COLO668 (cell line): ENCODE measurements around the gene PGM2.

ENCODE experiments used
- DNase-seq: peaks from one replicate; lab custom pipeline; 2025; ENCODE audit not compliant: unreplicated experiment; lab: John Stamatoyannopoulos, UW

Gene PGM2

GRCh38 chr4:37860266-37860665, 33.8 kb downstream of the PGM2 start:
- DNase-seq, result no peak

GRCh38 chr4:37862961-37863360, 36.5 kb downstream of the PGM2 start:
- no peak for DNase-seq

GRCh38 chr4:37864786-37865185, 38.3 kb downstream of the PGM2 start:
- DNase-seq, result no peak

GRCh38 chr4:37865450-37865849, 39.0 kb downstream of the PGM2 start:
- DNase-seq, result no peak

DNA sequence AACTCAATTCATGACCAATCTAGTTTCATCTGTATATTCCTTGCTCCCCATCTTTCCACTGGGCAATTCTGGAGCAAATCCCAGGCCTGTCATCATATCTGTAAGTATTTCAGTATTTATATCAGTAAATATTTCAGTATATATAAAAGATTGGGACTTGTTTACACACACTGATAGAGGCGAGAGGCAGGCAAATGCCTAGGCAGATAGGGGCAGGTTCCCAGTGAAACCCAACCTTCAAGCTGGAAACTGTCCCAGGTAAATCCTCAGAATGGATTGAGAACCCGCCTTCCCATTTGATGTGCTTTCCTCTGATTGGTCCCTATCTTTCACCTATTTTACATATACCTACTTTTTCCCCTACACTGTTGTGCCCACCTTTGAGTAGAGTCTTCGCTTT, 40.6 kb downstream of the PGM2 start:
- no peak for DNase-seq

- DNase-seq, result no peak
Measured at GRCh38 chr4:37868238-37868637, 41.8 kb downstream of the PGM2 start.

DNA sequence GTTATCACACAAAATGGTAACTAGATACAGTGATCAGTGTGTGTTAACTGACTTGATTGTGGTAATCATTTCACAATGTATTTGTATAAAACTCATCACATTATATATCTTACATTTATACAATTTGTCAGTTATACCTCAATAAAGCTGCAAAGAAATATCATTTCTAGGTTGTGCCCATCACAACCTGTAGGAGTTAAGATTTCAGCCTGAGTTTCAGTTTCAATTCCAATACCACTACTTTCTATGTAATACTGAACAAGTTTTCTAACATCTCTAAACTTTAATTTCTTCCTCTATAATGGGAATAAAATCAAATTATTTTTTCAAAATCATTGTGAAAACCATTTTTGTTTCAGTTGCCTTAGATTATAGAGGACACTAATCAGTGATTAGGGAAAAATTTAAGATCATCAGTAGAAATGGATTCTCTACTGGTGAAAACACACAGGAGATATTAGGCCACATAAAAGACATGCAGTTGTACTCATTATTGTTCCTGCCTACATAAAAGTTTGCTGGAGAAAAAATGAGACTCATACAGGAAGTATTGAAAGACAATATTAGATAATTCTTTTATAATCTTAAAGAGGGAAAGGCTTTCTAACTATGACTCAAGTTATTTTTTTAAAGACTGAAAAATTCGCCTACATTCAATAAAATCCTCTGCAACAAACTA, 46.0 kb downstream of the PGM2 start:
- no peak for DNase-seq

DNA sequence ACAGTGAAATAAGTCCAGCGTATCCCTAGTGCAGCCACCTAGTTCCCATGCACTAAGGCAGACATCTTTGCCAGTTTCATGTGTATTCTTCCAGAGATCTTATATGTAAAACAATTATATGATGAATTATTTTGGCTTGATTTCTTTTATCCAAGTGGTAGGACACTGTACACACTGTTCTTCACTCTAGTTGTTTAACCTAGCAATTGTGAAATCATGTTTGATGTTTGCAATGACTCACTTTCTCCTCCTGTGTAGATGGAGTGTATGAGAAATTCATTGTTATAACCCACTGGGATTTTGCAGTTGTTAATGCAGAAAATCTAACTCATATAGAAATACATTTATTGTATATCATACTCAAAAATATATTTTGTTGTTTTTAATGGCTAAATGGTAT, 46.9 kb downstream of the PGM2 start:
- DNase-seq, result no peak

DNA sequence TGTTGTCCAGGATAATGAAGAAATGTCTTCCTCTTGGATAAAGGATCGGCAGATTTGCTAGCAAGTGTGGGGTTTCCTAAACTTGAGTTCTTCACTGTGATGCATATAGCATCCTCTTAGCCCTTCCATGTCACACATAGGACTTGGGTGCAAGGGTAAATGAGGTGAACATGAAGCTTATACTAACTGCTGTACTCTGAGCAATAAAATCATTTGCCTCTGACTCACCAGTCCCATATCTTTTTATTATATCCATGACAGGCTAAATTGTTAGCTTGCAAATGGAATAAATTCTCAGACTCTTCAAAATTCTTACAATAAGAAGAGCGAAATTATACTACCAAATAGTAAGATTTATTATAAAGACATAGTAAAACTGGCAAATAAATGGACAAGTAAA, 49.7 kb downstream of the PGM2 start:
- DNase-seq, result no peak

DNA sequence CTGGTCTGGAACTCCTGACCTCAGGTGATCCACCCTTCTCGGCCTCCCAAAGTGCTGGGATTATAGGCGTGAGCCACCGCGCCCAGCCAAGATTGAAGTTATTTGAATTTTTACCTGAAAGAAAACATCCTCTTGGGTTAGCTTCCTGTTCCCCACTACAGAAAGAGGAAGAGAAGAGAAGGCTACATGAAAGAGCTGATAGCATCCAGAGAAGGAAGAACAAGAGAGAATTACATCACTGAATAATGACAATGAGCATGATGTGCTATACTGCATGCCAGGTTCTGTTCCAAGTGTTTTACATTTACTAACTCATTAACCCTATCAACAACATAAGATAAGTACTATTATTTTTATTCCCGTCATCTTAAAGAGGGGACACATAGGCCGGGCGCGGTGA, 52.9 kb downstream of the PGM2 start:
- DNase-seq, result no peak

DNA sequence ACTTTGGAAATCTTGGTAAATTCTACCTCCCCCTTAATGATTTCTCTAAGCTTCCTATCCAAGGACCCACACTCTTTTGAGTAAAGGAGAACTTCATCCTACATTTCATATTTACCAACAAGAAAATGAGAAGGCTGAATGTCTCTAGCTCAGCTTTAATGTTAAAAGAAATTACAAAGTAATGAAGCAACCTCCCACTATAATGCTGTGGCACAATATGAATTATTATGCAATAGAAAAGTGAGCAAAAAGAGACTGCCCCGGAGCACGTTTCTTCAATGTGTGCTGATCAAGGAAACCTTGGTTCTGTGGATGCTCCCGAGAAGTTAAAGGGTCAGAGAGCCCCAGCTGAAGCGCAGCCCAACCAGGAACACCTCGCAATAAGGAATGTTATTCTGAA, 55.3 kb downstream of the PGM2 start:
- no peak for DNase-seq

DNA sequence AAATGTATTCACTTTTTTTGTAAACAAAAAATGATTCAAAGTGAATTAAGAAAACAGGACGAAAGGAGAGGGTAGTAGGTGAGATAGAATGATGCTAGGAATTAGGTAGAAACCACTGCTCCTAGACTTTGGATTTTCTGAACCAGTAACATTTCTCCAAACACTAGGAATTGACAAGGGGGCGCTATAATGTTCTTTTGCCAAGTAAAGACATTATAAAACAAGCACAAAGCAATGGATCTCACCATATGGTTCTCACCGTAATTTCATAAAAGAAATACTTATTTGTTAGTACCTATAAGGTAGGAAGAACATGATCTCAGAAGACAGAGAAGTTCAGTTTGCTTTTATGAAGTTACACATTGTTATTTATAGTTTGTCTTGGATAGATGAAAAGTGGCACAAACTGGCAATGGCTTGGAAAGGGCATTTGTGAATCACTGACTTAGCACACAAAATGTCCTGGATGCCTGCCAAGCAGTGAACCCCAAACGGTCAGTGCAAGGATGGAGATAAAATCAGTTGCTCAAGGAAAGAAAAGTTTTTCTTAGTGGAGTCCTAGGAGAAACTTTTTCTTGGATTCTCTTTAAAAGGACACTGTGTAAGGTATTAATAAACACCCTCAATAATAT, 56.3 kb downstream of the PGM2 start:
- no peak for DNase-seq

DNA sequence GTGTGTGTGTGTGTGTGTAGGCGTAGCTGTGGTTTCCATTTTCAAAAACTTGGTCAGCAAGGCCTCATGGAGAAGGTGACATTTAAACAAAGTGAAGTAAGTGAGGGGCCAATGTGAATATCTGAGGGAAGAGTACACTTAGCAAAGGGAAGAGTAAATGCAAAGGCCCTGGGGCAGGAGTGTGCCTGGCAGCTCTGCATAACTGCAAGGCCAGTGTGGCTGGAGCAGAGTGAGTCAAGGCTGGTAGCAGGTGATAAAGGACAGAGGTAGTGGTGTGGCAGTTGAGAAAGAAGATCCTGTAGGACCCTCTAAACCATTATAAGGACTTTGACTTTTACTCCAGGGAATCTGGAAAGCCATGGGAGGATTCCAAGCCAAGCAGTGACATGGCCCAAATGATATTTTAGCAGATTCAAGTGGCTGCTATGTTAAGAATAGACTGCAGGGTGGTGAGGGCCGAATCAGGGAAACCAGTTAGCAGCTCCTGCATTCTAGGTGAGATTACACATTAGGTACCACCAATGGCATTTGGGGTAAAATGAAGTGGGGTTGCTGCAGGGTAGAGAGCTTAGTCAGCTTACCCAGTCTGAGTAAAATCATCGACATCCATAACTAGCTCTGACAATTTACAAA, 58.5 kb downstream of the PGM2 start:
- DNase-seq, result no peak

GRCh38 chr4:37885496-37885895, 59.0 kb downstream of the PGM2 start:
- DNase-seq, result no peak

DNA sequence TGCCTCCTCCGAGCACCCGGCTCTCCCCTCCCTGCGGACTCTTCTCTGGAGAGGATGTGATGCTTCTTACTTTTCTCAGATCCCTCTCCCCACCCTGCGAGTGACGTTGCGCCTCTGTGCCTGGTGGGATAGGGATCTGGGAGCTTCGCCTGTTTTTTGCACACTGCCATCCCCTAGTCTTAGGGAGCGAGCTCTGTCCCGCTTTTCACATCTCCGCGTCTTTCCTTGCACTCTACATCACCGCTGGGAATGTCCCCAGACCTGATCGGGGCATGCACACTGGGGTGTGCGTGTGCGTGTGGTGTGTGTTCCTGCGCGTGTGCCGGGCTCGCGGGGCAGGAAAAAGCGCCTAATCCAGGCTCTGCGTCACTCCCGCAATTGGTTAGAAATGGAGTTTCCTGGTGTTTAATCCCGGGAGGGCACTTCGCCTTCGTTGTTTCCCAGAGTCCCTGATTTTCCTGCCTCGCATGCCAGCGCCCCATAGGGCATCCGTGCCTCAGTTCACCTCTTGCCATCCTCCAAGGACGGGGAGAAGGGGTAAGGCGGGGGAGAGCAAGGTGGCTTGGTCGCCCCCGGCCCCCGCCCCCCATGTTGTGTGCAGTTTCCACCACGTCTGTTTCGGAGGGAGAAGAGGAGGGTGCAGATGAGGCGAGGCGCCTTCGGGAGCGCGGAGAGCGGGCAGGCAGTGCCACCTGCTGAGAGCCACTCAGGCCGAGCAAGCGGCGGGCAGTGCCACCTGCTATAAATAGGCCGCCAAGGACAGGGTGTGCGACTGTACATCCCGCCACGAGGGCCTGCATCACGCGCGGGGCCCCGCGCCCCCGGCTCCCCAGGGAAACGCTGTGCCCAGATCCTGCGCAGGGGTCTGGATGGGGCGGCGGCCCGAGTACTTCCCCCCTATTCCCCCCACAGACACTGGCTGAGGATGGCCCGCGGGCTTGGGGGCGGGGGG, 63.6 kb downstream of the PGM2 start:
- DNase-seq, result peak; percentile 82

DNA sequence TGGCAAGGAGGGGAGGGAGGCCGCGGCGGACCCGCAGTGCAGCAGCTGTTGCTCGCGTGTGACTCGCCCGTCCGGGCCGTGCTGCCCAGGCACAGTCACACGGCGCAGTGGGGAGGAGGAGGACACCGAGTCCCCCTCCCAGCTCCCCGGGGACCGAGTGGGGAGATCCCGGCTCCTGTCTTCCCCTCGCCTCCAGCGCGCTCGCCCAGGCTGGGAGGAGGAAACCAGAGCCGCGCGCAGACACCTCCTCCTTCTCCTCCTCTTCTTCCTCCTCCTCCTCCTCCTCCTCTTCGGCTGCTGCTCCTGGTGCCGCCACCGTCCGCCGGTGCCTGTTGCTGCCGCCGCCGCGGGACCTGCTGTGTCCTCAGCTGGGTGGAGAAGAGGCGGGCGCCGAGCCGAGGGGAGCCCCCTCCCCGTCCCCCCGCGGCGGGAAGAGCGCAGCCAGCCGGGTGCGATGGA, 64.3 kb downstream of the PGM2 start, which contains the start of gene TBC1D1:
Gene TBC1D1 (plus strand): TSS at position 284 of the 459 bp plus-strand sequence. CDS start 11,012 bp downstream, outside the sequence.
- DNase-seq, result peak; percentile 78

DNA sequence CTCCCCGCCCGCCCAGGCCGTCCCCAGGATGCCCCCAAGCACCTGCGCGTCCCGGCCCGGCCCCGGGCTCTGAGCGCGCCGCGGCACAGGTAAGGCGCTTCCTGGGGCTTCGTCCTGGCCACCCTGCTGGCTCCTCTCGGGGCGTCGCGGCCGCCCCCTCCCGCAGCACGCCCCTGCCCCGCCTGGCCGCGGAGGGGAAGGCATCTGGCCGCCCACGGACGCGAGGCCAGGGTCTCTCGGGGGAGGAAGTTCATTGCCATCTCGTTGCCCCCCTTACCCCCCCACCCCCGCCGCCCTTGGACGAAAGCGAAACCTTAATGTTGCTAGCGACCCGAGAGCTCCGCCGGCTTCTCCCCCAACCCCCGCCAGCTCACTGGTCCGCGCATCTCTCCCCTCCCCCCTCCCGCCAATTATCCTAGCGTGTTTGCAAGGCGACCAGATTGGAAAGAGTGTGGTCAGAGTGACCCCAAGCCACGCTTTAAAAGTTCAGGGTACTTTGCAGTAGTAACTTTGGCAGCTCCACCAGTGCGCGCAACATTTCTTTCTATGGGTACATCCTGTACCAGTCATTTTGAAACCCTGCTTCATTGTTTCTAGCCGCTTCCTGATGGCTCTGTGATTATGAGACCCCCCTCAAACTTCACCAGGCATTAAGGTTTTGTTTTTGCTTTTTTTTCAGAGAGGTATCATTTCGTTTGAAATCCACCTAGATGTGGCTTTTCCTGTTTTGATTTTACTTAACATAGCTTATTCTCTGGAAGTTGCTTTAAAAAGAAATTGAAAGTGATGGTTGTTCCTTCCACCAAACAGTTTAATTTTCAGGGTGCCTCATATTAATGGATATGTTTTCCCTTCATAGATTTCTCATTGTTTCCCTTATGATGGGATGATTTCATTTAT, 65.0 kb downstream of the PGM2 start:
- peak; percentile 76 for DNase-seq

GRCh38 chr4:37892641-37893040, 66.2 kb downstream of the PGM2 start:
- DNase-seq, result no peak

DNA sequence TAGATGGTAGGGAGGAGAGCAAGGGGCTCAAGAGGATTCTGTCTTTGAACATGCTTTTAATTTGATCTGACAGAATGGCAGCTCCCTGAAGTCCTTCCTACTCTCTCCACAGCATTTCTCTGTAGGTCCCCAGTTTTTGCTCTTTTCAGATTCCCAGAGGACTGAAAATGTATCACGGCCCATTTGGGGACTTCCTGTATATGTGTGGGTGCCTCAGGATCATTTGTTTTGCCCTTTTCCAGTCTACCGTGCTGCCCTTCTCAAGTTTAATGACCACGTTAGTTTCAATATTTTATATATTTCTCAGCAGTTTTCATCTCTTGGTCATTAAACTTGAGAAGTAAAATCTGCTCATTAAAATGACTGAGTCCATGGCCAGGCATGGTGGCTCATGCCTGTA, 66.7 kb downstream of the PGM2 start:
- no peak for DNase-seq

- DNase-seq, result no peak
Measured at GRCh38 chr4:37895271-37895670, 68.8 kb downstream of the PGM2 start.
